ENCODE data around the gene ANKRD40CL. TPM values are rescaled to one million over a fixed set of nuclear protein-coding genes. Genes with fewer than 3 reads are reported as not detected.

Gene ANKRD40CL
- total and polyA plus RNA-seq, 2 experiments from 2014 or later: not detected

DNA sequence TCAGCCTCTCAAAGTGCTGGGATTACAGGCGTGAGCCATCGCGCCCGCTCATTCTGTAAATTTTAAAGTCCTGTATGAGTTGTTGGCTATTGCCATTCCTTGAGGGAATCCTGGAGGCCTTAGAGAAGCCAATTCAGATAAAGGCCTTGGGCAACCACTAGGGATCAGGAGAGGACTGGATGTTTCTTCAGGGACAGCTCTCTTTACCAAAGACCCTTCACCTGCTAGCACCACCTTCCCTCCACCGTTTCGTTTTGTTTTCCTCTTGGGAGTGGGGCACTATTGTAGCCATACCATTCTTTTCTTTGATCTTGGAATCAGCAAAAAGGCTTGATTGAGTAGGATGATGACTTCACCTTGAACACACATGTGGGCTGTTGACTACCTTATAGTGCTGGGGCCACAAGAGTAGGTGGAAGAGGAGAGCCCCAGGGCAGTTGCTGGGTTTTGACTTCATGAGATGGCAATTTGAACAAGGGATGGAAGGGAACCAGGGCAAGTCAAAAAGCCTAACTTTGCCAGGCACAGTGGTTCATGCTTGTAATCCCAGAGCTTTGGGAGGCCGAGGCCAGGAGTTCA is 7.0 kb upstream of the ANKRD40CL start:
- DNase-seq: no peak
- Histone ChIP-seq H3K9me2 (ENCODE audit: insufficient read depth) (no peaks in the 10 kb centered on the region), H3K27me3 (replicated peaks; ENCODE audit: insufficient read depth) (no peaks in the 10 kb centered on the region), H3K9me3 (ENCODE audit: low read depth) (no peaks in the 10 kb centered on the region), H3F3A (ENCODE audit: insufficient read depth) (no peaks in the 10 kb centered on the region), H3K4me3 (no peak overlapping the region), H2AFZ (no peak overlapping the region), H3K27ac (no peak overlapping the region), H3K4me1 (ENCODE audit: insufficient read depth) (no peaks in the 10 kb centered on the region), H4K20me1 (ENCODE audit: insufficient read depth) (no peaks in the 10 kb centered on the region), H3K36me3 (ENCODE audit: low read depth) (no peaks in the 10 kb centered on the region), H3K9ac (no peak overlapping the region), H3K79me2 (ENCODE audit: insufficient read depth) (no peaks in the 10 kb centered on the region), H3K4me2 (ENCODE audit: unreplicated experiment) (no peak overlapping the region)
- WGBS, 2 experiments (ENCODE audit: low coverage in 1 of 2, low lambda C conversion rate in 2 of 2, missing lambda C conversion rate in 2 of 2): 79 to 83% methylated on average over 7 of the region's 7 CpGs
- TF ChIP-seq EZH2 (IDR thresholded peaks at IDR 0.05; ENCODE audit: insufficient read depth, poor library complexity, severe bottlenecking): no peak
- no peak for TF ChIP-seq EZH2phosphoT487 (IDR thresholded peaks at IDR 0.05; ENCODE audit: insufficient read depth, low read depth)
- in situ Hi-C loops (cut with MboI): no loop called here

DNA sequence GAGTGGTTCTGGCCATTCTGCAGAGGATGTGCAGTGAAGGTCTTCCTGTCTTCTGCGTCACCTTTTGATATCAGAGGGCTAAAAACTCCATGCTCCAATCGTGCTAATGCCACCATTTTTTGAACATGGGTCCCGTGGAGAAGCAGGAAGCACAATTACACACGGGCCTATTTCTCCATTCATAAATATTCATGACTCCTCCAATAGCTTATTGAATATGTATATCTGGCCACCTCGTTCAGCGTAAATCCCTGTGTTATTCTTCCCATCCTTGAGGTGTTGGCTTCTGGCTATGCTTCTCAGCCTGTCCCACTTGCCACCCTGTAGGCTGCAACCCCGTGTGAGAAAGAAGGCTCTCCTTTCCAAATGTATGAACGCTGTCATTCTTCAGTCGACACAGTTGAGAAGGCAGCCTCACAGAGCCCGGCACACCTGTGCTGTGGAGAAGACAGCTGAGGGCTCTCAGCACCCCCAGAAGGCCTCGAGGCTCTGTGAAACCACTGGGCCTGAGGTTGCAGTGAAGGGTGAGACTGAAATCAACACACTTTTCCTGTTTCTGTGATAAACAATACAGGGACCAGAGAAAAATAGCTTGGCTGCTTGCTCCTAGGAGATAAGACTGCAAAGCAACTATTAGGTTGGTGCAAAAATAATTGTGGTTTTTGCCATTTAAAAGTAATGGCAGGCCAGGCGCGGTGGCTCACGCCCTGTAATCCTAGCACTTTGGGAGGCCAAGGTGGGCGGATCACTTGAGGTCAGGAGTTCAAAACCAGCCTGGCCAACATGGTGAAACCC is 4.9 kb upstream of the ANKRD40CL start:
- H3K4me3 ChIP-seq: no peak overlapping the region
- no peaks in the 10 kb centered on the region for H3K9me3 ChIP-seq (ENCODE audit: low read depth)
- H3K4me2 ChIP-seq (ENCODE audit: unreplicated experiment): no peak overlapping the region
- no peak overlapping the region for H3K27ac ChIP-seq
- H3F3A ChIP-seq (ENCODE audit: insufficient read depth): no peaks in the 10 kb centered on the region
- H3K36me3 ChIP-seq (ENCODE audit: low read depth): no peaks in the 10 kb centered on the region
- in situ Hi-C loops (cut with MboI): no loop called here
- no peaks in the 10 kb centered on the region for H3K79me2 ChIP-seq (ENCODE audit: insufficient read depth)
- H3K9ac ChIP-seq: no peak overlapping the region
- no peaks in the 10 kb centered on the region for H4K20me1 ChIP-seq (ENCODE audit: insufficient read depth)
- TF ChIP-seq EZH2phosphoT487 (IDR thresholded peaks at IDR 0.05; ENCODE audit: insufficient read depth, low read depth) (no peak), EZH2 (IDR thresholded peaks at IDR 0.05; ENCODE audit: insufficient read depth, poor library complexity, severe bottlenecking) (no peak)
- DNase-seq: no peak
- no peaks in the 10 kb centered on the region for H3K27me3 ChIP-seq (replicated peaks; ENCODE audit: insufficient read depth)
- no peaks in the 10 kb centered on the region for H3K9me2 ChIP-seq (ENCODE audit: insufficient read depth)
- no peak overlapping the region for H2AFZ ChIP-seq
- 70% methylated on average over 15 of the region's 15 CpGs for WGBS, 2 experiments (ENCODE audit: low coverage in 1 of 2, low lambda C conversion rate in 2 of 2, missing lambda C conversion rate in 2 of 2)
- no peaks in the 10 kb centered on the region for H3K4me1 ChIP-seq (ENCODE audit: insufficient read depth)

DNA sequence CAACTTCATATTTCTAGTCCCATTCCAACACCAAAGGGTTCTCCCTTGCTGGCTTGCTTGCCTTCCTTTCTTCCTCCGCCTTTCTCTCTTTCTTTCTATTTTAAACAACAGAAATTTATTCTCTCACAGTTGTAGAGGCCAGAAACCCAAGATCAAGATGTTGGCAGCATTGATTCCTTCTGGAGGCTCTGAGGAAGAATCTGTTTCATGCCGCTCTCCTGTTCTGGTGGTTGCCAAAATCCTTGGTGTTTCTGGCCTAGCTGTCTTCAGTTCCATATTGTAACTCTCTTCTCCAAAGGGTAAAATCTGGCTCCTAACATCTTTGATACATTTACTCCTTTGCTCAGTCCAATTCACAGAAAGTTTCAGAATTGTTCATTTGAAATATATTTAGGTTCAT is 3.0 kb upstream of the ANKRD40CL start:
- no peak overlapping the region for H3K27ac ChIP-seq
- 78 to 91% methylated on average over 2 of the region's 2 CpGs for WGBS, 2 experiments (ENCODE audit: low coverage in 1 of 2, low lambda C conversion rate in 2 of 2, missing lambda C conversion rate in 2 of 2)
- no peaks in the 10 kb centered on the region for H3F3A ChIP-seq (ENCODE audit: insufficient read depth)
- in situ Hi-C loops (cut with MboI): no loop called here
- no peaks in the 10 kb centered on the region for H3K27me3 ChIP-seq (replicated peaks; ENCODE audit: insufficient read depth)
- no peaks in the 10 kb centered on the region for H3K9me3 ChIP-seq (ENCODE audit: low read depth)
- no peak for DNase-seq
- no peaks in the 10 kb centered on the region for H4K20me1 ChIP-seq (ENCODE audit: insufficient read depth)
- no peak overlapping the region for H3K4me2 ChIP-seq (ENCODE audit: unreplicated experiment)
- H3K9me2 ChIP-seq (ENCODE audit: insufficient read depth): no peaks in the 10 kb centered on the region
- no peak for TF ChIP-seq EZH2 (IDR thresholded peaks at IDR 0.05; ENCODE audit: insufficient read depth, poor library complexity, severe bottlenecking)
- TF ChIP-seq EZH2phosphoT487 (IDR thresholded peaks at IDR 0.05; ENCODE audit: insufficient read depth, low read depth): no peak
- H3K79me2 ChIP-seq (ENCODE audit: insufficient read depth): no peaks in the 10 kb centered on the region
- no peak overlapping the region for H3K9ac ChIP-seq
- no peaks in the 10 kb centered on the region for H3K36me3 ChIP-seq (ENCODE audit: low read depth)
- H3K4me1 ChIP-seq (ENCODE audit: insufficient read depth): no peaks in the 10 kb centered on the region
- H3K4me3 ChIP-seq: no peak overlapping the region
- H2AFZ ChIP-seq: no peak overlapping the region

DNA sequence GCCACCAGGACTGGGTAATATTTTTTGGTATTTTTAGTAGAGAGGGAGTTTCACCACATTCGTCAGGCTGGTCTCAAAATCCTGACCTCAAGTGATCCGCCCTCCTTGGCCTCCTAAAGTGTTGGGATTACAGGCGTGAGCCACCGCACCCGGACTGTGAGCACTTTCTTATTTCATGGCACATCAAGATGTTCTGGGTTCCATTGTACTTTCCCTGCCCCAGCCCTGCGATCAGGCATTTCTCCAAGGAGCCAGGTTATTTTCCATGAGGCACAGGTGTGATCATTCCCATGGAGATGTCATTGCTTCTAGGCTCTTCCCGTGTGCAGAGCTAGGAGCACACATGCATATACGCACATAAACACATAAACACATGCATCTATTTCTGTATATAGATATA is 2.6 kb upstream of the ANKRD40CL start:
- H3K9me2 ChIP-seq (ENCODE audit: insufficient read depth): no peaks in the 10 kb centered on the region
- H3K36me3 ChIP-seq (ENCODE audit: low read depth): no peaks in the 10 kb centered on the region
- no peak overlapping the region for H2AFZ ChIP-seq
- no peaks in the 10 kb centered on the region for H3F3A ChIP-seq (ENCODE audit: insufficient read depth)
- 81 to 82% methylated on average over 8 of the region's 8 CpGs for WGBS, 2 experiments (ENCODE audit: low coverage in 1 of 2, low lambda C conversion rate in 2 of 2, missing lambda C conversion rate in 2 of 2)
- no peak overlapping the region for H3K4me3 ChIP-seq
- no peaks in the 10 kb centered on the region for H3K9me3 ChIP-seq (ENCODE audit: low read depth)
- H3K9ac ChIP-seq: no peak overlapping the region
- H3K27me3 ChIP-seq (replicated peaks; ENCODE audit: insufficient read depth): no peaks in the 10 kb centered on the region
- in situ Hi-C loops (cut with MboI): no loop called here
- H3K79me2 ChIP-seq (ENCODE audit: insufficient read depth): no peaks in the 10 kb centered on the region
- no peak for TF ChIP-seq EZH2phosphoT487 (IDR thresholded peaks at IDR 0.05; ENCODE audit: insufficient read depth, low read depth)
- TF ChIP-seq EZH2 (IDR thresholded peaks at IDR 0.05; ENCODE audit: insufficient read depth, poor library complexity, severe bottlenecking): no peak
- no peak overlapping the region for H3K4me2 ChIP-seq (ENCODE audit: unreplicated experiment)
- no peak overlapping the region for H3K27ac ChIP-seq
- no peaks in the 10 kb centered on the region for H4K20me1 ChIP-seq (ENCODE audit: insufficient read depth)
- no peak for DNase-seq
- no peaks in the 10 kb centered on the region for H3K4me1 ChIP-seq (ENCODE audit: insufficient read depth)
